ENCODE measurements around the gene DNAH3. TPM values are rescaled to one million over a fixed set of nuclear protein-coding genes. Genes with fewer than 3 reads are reported as not detected.

DNAH3 gene
- total and polyA plus RNA-seq, 2 of the 13 experiments (the other 11 are each of a cell fraction or from before 2014, with no cell fraction given), result 0.07 to 0.08 TPM

- TF ChIP-seq RFX1 (IDR thresholded peaks at IDR 0.05), result no peak
- TF ChIP-seq, protein P1, sequence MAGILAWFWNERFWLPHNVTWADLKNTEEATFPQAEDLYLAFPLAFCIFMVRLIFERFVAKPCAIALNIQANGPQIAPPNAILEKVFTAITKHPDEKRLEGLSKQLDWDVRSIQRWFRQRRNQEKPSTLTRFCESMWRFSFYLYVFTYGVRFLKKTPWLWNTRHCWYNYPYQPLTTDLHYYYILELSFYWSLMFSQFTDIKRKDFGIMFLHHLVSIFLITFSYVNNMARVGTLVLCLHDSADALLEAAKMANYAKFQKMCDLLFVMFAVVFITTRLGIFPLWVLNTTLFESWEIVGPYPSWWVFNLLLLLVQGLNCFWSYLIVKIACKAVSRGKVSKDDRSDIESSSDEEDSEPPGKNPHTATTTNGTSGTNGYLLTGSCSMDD (CRISPR knock-in tag; IDR thresholded peaks at IDR 0.05), result no peak
- no peak for TF ChIP-seq XBP1 (CRISPR knock-in tag; IDR thresholded peaks at IDR 0.05)
- no peak for TF ChIP-seq ZNF878 (CRISPR knock-in tag; IDR thresholded peaks at IDR 0.05)
- TF ChIP-seq ARID5B (CRISPR knock-in tag; IDR thresholded peaks at IDR 0.05), result 0 out of 2 replicates have a peak, but pooled peaks have one; percentile 17
- TF ChIP-seq SP1 (IDR thresholded peaks at IDR 0.05), result no peak
- TF ChIP-seq SP1 (CRISPR knock-in tag; IDR thresholded peaks at IDR 0.05), result no peak
- no peak for TF ChIP-seq ZNF17 (CRISPR knock-in tag; IDR thresholded peaks at IDR 0.05)
- TF ChIP-seq, protein P2, sequence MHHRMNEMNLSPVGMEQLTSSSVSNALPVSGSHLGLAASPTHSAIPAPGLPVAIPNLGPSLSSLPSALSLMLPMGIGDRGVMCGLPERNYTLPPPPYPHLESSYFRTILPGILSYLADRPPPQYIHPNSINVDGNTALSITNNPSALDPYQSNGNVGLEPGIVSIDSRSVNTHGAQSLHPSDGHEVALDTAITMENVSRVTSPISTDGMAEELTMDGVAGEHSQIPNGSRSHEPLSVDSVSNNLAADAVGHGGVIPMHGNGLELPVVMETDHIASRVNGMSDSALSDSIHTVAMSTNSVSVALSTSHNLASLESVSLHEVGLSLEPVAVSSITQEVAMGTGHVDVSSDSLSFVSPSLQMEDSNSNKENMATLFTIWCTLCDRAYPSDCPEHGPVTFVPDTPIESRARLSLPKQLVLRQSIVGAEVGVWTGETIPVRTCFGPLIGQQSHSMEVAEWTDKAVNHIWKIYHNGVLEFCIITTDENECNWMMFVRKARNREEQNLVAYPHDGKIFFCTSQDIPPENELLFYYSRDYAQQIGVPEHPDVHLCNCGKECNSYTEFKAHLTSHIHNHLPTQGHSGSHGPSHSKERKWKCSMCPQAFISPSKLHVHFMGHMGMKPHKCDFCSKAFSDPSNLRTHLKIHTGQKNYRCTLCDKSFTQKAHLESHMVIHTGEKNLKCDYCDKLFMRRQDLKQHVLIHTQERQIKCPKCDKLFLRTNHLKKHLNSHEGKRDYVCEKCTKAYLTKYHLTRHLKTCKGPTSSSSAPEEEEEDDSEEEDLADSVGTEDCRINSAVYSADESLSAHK (CRISPR knock-in tag; IDR thresholded peaks at IDR 0.05; ENCODE audit: borderline replicate concordance), result no peak
- TF ChIP-seq ATF1 (CRISPR knock-in tag; IDR thresholded peaks at IDR 0.05), result no peak
- no peak for TF ChIP-seq NCOA1 (CRISPR knock-in tag; IDR thresholded peaks at IDR 0.05)
- 0 out of 2 replicates have a peak, but pooled peaks have one; percentile 23 for TF ChIP-seq GATAD2A (CRISPR knock-in tag; IDR thresholded peaks at IDR 0.05)
- TF ChIP-seq NFRKB (IDR thresholded peaks at IDR 0.05), result no peak
- TF ChIP-seq ZFY (CRISPR knock-in tag; IDR thresholded peaks at IDR 0.05), result no peak
- TF ChIP-seq ARID2 (CRISPR knock-in tag; IDR thresholded peaks at IDR 0.05; ENCODE audit: borderline replicate concordance), result no peak
- TF ChIP-seq REST (IDR thresholded peaks at IDR 0.05; ENCODE audit: borderline replicate concordance in 1 of 2, low read depth in 1 of 2, low read length in 2 of 2), result no peak
- no peak for TF ChIP-seq SOX6 (IDR thresholded peaks at IDR 0.05)
- peak; percentile 43 for TF ChIP-seq SOX6 (CRISPR knock-in tag; IDR thresholded peaks at IDR 0.05)
- peak; percentile 18; the same call in 1 of the 2 replicates for TF ChIP-seq HNF4G (IDR thresholded peaks at IDR 0.05; ENCODE audit: borderline replicate concordance, low read depth, low read length)
- no peak for TF ChIP-seq HNF4G (CRISPR knock-in tag; IDR thresholded peaks at IDR 0.05; ENCODE audit: borderline replicate concordance, low read depth)
Measured at GRCh38 chr16:21076186-21076883, 74.3 kb downstream of the DNAH3 start (continued).

Data from HepG2 (cell line).